GM20000 (cell line): Measurements from ENCODE around the gene TMEM184A.

Experiments used
- DNase-seq: peaks from one replicate; pipeline ENCODE4 v3.0.0; 2012; ENCODE audit warnings: low spot score
- TF ChIP-seq, protein P1 (sequence below): IDR thresholded peaks from 2 replicates; pipeline ENCODE4 v1.5.1; 2012; ENCODE audit warnings: mild to moderate bottlenecking, control low read depth; ENCODE audit errors: extremely low read depth, missing control alignments

TMEM184A gene

DNA sequence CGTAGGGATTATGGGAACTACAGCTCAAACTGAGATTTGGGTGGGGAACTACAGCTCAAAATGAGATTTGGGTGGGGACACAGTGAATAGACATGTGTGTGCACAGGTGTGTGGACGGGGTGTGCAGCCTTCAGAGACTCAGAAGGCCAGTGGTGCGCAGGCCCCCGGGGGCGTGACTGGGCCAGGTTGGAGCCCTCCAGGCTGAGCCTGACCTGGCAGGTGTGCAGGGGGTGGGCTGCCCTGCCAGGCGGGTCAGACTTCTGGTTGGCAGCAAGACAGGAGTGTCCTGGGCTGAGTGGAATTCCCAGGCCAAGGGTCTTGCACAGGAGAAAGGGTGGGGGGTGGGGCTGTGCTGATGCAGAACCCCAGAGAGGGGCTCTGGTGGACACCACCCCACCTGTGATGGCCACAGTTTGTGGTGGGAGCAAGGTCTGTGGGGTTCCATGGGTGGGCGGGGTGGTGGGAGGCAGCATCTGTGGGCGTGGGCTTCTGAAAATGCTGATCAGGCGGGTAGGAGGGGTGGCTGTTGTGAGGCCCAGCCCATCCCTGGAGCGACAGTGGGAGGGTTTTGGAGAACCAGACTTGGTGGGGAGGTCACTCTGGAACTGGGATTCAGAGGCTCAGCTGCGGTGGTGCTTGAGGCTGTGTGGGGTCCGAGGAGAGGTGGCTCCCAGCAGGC lies 43.1 kb upstream of the TMEM184A start:
- TF ChIP-seq, protein P1, sequence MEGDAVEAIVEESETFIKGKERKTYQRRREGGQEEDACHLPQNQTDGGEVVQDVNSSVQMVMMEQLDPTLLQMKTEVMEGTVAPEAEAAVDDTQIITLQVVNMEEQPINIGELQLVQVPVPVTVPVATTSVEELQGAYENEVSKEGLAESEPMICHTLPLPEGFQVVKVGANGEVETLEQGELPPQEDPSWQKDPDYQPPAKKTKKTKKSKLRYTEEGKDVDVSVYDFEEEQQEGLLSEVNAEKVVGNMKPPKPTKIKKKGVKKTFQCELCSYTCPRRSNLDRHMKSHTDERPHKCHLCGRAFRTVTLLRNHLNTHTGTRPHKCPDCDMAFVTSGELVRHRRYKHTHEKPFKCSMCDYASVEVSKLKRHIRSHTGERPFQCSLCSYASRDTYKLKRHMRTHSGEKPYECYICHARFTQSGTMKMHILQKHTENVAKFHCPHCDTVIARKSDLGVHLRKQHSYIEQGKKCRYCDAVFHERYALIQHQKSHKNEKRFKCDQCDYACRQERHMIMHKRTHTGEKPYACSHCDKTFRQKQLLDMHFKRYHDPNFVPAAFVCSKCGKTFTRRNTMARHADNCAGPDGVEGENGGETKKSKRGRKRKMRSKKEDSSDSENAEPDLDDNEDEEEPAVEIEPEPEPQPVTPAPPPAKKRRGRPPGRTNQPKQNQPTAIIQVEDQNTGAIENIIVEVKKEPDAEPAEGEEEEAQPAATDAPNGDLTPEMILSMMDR, result no peak
- DNase-seq, result no peak

- no peak for DNase-seq
- TF ChIP-seq, protein P1, result no peak
Measured at GRCh38 chr7:1598286-1598685, 42.3 kb upstream of the TMEM184A start.

DNA sequence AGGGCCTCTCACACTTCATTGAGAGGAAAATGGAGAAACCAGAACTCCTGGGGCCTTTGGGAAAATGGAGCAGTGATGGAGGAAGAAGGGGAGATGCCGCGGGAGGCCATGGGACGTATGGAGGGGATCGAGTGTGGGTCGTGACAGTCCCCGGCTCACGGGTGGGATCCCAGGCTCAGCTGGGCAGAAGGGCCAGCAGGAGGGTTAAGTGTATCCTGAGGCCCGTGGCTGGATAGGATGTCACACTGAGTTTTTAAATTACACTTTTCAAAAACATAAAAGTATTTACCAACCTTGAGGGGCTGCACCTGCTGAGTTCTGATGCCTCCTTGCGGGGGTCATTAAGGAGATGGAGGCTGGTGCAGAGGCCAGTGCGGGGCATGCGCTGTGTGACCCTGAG lies 41.8 kb upstream of the TMEM184A start:
- TF ChIP-seq, protein P1, result no peak
- no peak for DNase-seq

- no peak for DNase-seq
- TF ChIP-seq, protein P1, result no peak
Measured at GRCh38 chr7:1597066-1597760, 41.2 kb upstream of the TMEM184A start.

DNA sequence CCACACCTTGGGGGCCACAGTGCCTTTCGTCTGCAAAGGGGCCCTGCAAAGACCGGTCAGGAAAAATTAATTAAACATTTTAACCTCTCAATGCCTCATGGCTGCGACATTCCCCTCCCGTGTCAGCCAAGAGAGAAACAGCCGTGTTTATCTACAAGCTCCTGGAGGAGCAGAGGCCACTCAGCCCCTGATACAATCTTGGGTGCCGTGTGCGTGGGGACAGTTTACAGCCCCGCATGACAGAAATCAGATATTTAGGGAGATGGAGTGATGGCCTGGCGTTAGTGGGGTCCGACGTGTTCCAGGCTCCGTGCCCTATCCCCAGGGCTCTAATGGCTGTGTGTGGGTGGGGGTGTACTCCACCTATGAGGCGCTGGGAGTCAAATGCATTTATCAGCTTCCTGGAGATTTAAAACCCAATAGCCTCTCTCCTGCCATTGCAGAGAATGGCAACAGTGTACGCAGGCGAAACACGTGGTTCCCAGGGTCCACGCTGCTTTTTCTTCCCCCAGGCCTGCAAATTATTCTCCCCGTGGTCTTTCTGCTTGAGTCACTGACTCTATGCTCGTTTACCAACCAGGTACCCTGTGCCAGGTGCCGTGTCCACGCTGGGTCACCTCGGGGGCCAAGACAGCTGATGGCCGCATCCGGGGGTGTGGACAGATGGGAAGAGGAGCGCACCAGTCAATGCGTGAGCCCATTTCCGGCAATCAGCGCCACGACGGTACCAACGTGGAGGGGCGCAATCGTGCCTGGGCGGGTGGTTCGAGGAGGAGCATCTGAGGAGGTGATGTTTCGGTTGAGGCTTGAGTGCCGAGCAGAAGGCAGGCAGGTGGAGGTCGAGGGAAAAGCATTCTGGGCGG lies 40.4 kb upstream of the TMEM184A start:
- TF ChIP-seq, protein P1, result no peak
- DNase-seq, result no peak

- TF ChIP-seq, protein P1, result no peak
- DNase-seq, result no peak
Measured at GRCh38 chr7:1595636-1596035, 39.6 kb upstream of the TMEM184A start.

DNA sequence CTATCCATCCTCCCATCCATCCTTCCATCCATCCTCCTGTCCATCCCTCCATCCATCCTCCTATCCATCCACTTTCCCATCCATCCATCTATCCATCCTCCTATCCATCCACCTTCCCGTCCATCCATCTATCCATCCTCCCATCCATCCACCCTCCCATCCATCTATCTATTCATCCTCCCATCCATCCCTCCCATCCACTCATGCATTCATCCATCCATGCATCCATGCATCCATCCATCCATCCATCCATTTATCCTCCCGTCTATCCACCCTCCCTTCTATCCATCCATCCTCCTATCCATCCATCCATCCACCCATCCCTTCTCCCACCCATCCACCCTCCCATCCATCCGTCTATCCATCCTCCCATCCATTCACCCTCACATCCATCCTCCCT lies 39.0 kb upstream of the TMEM184A start:
- DNase-seq, result no peak
- TF ChIP-seq, protein P1, result no peak
